GM19395 (cell line): ENCODE results near the gene APCS.

ENCODE experiments used
- ATAC-seq: cut with Tn5 transposase; IDR thresholded peaks from one replicate; pipeline ENCODE4 v1.9.1; 2021; ENCODE audit warnings: mild to moderate bottlenecking, moderate library complexity; ENCODE audit not compliant: unreplicated experiment

APCS gene, protein sequence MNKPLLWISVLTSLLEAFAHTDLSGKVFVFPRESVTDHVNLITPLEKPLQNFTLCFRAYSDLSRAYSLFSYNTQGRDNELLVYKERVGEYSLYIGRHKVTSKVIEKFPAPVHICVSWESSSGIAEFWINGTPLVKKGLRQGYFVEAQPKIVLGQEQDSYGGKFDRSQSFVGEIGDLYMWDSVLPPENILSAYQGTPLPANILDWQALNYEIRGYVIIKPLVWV

GRCh38 chr1:159587461-159587951 is at the start of gene APCS:
APCS (plus strand) TSS chr1:159587826; CDS start chr1:159587922, 96 bp downstream.
- no peak for ATAC-seq

- ATAC-seq, result no peak
Measured at GRCh38 chr1:159548126-159548525, 39.5 kb upstream of the APCS start.

GRCh38 chr1:159554261-159554660 is 33.4 kb upstream of the APCS start:
- no peak for ATAC-seq

- ATAC-seq, result no peak
Measured at GRCh38 chr1:159554696-159555095, 32.9 kb upstream of the APCS start.

- ATAC-seq, result no peak
Measured at GRCh38 chr1:159556931-159557369, 30.7 kb upstream of the APCS start.

GRCh38 chr1:159560599-159560998 is 27.0 kb upstream of the APCS start:
- ATAC-seq, result no peak

DNA sequence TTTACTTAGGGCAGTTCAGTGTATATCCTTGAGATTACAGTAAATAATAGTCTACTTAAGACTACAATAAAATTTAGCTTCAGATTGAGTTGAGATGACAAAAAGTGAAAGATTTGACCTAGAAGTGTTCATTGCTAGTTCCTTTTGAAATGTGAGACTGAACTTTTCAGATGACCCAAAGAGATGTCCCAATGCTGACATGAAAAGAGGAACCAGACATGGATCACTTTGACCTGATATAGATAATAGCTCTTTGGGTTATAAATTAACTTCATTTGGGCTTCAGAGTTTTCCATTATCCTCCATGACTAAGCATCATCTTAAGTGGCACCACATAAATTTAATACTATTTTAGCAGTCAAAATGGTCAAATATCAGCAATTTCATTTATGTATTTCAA is 26.1 kb upstream of the APCS start:
- no peak for ATAC-seq

- ATAC-seq, result no peak
Measured at GRCh38 chr1:159562680-159563079, 24.9 kb upstream of the APCS start.

- ATAC-seq, result no peak
Measured at GRCh38 chr1:159577446-159577845, 10.2 kb upstream of the APCS start.

- peak; percentile 83 for ATAC-seq
Measured at GRCh38 chr1:159580340-159580739, 7.3 kb upstream of the APCS start.

GRCh38 chr1:159581422-159581821 is 6.2 kb upstream of the APCS start:
- no peak for ATAC-seq

DNA sequence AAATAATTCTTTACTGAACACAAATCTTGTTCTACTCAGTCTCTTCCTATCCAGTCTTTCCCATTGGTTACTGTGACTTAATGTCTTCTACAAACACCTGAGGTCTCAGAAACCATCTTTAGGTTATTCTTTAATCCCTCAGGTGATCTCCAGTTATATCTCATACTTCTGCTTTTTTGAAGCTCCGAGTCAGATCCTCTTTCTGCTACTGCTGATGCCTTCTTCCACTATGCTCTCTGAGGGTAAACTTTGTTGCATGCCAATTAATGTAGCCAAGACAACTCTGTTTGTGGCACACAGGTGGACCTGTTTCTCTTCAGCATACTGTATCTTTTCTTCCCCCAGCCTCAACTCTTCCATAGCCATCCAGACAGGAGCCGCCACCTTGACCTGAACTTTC is 3.1 kb upstream of the APCS start:
- ATAC-seq, result no peak

DNA sequence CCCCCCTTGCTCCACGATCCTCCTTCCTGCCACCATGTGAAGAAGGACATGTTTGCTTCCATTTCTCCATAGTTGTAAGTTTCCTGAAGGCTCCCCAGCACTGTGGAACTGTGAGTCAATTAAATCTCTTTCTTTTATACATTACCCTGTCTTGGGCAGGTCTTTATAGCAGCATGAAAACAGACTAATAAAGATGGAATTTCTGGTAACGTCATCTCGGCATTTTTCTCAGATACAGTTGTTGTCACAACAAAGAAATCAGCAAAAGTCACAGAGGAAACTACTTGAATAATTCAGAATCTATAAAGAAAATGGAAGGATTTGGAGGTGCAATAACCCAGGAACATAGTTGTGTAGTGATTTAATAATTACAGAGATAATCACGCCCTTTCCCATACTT is 4.4 kb downstream of the APCS start:
- no peak for ATAC-seq

DNA sequence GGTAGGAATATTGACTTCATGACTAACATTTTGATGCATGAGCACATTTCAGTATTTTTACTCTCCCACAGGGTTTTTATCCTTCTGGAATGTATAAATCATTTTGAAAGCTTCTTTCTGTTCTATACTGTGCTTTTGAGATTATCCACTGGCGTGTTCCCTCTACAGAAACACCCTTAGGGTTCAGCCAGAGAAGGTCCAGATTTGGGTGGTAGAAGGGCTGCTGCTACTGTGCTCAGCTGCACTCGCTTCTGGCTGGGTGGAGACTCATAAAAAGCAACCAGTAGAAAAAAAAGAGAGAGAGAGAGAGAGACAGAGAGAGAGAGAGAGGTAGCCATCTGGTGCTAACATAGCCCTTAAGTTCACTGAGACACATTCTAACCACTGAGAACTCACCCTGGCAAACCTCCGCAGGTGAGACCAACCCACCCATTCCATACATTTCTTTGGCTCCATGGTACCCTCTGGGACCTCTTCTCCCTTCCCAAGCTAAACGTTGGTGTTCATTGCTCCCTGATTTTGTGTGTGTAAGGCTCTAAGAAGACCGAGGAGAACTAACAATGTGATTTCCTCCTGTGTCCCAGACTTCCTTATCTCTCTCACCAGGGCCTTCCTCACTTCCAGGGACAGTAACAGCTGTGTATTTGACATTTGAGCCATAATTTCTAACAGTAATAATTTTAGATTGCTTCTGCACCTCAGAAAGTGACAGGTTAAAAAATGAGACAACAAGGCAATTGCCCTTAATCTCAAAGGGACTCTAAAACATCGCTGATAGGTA is 7.2 kb downstream of the APCS start:
- ATAC-seq, result no peak

- no peak for ATAC-seq
Measured at GRCh38 chr1:159598196-159598595, 10.6 kb downstream of the APCS start.

DNA sequence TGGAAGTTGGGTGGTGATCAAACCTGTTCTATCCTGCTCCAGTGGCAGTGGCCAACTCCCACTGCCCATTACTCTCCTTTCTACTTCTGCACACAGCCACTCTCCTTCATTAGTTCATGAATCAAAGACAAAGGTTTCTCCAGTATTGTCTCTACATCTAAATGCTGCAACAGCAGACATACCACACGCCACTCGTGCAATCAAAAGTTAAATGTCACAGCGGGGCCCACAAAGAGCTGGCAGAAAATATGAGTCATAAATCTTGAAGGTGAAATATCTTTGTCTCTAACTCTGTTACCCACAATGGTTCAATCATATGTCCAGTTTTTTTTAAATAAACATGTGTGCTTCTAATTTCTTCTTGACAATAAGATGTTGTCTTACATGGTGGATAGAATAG is 13.3 kb downstream of the APCS start:
- no peak for ATAC-seq

- no peak for ATAC-seq
Measured at GRCh38 chr1:159602501-159602999, 14.9 kb downstream of the APCS start.

DNA sequence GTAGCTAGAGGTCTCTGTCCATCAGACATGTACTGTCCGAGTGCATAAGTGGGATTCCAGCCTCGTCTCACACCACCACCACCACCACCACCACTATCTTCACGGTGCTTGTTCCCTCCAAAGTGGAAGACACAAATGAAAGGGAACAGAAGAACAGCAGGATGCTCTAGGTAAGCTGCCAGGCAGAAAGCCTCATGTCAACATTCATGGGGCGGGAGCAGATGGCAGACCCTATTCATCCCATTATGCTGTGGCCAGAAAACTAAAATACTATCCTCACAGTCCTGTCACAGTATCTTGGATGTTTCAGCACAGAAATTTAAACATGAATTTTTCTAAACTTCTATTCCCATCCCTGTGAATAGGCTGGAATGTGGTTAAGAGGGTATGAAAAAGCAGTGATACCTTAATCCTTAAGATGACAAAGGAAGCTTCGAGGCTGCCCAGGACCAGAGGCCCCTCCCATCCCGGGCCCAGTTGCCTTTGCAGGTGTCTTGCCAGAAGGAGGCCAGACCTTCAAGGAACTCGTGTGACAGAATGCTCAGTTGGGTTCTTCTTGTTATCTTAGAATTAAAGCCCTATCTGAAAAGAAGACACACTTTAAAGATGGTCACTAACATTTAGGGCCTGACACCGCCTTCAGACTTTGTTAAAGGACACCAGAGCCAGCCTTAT is 24.7 kb downstream of the APCS start:
- ATAC-seq, result no peak

GRCh38 chr1:159632922-159633321 is 45.3 kb downstream of the APCS start:
- ATAC-seq, result no peak
